ENCODE measurements around the gene GPC6. TPM values are rescaled to one million over a fixed set of nuclear protein-coding genes. Genes with fewer than 3 reads are reported as not detected.

GPC6 gene
- total RNA-seq, 2 experiments from 2014 or later = not detected

DNA sequence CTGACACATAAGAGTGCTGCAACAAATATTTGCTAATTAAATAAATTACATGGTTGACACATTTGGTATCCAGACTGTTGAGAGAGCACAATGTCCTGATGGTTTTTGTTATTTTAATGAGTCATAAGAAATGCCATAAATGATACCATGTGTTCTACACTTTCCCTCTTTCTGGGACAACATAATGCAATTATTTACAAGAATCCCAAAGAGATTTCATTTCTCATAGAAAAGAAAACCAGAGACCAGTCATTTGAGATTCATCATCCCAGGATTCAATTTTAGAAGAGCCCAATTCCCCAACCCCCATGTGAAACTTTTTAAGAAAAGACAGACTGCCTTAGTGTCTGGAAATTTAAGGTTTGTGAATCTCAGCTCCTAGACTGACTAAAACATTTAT is 853.3 kb downstream of the GPC6 start:
- intact Hi-C loops (cut with micrococcal nuclease; ENCODE audit: unreplicated experiment) = no loop called here
- CTCF ChIA-PET (ENCODE audit: unreplicated experiment) = no interaction called here
- no peaks in the 10 kb centered on the region for H3K9me2 ChIP-seq (ENCODE audit: insufficient read depth, low read length)

GRCh38 chr13:94080527-94080926 is 853.9 kb downstream of the GPC6 start:
- ChIA-PET CTCF (ENCODE audit: unreplicated experiment) (no interaction called here), POLR2A (no interaction called here)
- no peaks in the 10 kb centered on the region for H3K36me3 ChIP-seq (ENCODE audit: insufficient read depth, low read length)
- H2AFZ ChIP-seq (ENCODE audit: low read length) = no peak overlapping the region
- no peaks in the 10 kb centered on the region for H3K79me2 ChIP-seq (ENCODE audit: insufficient read depth, low read depth, low read length)
- H3K27ac ChIP-seq (ENCODE audit: low read depth, low read length, poor library complexity, severe bottlenecking) = no peak overlapping the region
- no peaks in the 10 kb centered on the region for H3K9me2 ChIP-seq (ENCODE audit: insufficient read depth, low read length)
- no peak overlapping the region for H3K4me3 ChIP-seq (ENCODE audit: low read depth, low read length, poor library complexity, severe bottlenecking)
- no TSS peak for BruUV-seq (replicated peaks)
- intact Hi-C loops (cut with micrococcal nuclease; ENCODE audit: unreplicated experiment) = no loop called here
- TF ChIP-seq EZH2phosphoT487 (IDR thresholded peaks at IDR 0.05; ENCODE audit: borderline replicate concordance, low read depth, low read length) (no peak), CTCF (conservative IDR thresholded peaks at IDR 0.05; ENCODE audit: low read length) (no peak)
- H3K4me1 ChIP-seq (ENCODE audit: insufficient read depth, low read length, poor library complexity, severe bottlenecking) = no peaks in the 10 kb centered on the region
- DNase-seq (ENCODE audit: low spot score) = no peak
- no peaks in the 10 kb centered on the region for H4K20me1 ChIP-seq (ENCODE audit: insufficient read depth, low read length)
- H3K9me3 ChIP-seq (ENCODE audit: low read length) = no peaks in the 10 kb centered on the region
- H3K4me2 ChIP-seq (ENCODE audit: low read length) = no peak overlapping the region

More for the DNA sequence above, 853.3 kb downstream of the GPC6 start:
- Histone ChIP-seq H3K79me2 (ENCODE audit: insufficient read depth, low read depth, low read length) (no peaks in the 10 kb centered on the region), H3K36me3 (ENCODE audit: insufficient read depth, low read length) (no peaks in the 10 kb centered on the region), H3K4me1 (ENCODE audit: insufficient read depth, low read length, poor library complexity, severe bottlenecking) (no peaks in the 10 kb centered on the region), H2AFZ (ENCODE audit: low read length) (no peak overlapping the region), H3K9me3 (ENCODE audit: low read length) (no peaks in the 10 kb centered on the region), H3K27ac (ENCODE audit: low read depth, low read length, poor library complexity, severe bottlenecking) (no peak overlapping the region), H4K20me1 (ENCODE audit: insufficient read depth, low read length) (no peaks in the 10 kb centered on the region), H3K4me2 (ENCODE audit: low read length) (no peak overlapping the region), H3K4me3 (ENCODE audit: low read depth, low read length, poor library complexity, severe bottlenecking) (no peak overlapping the region)
- POLR2A ChIA-PET = no interaction called here
- no peak for DNase-seq (ENCODE audit: low spot score)
- no TSS peak for BruUV-seq (replicated peaks)
- no peak for TF ChIP-seq CTCF (conservative IDR thresholded peaks at IDR 0.05; ENCODE audit: low read length)
- no peak for TF ChIP-seq EZH2phosphoT487 (IDR thresholded peaks at IDR 0.05; ENCODE audit: borderline replicate concordance, low read depth, low read length)

- H3K36me3 ChIP-seq (ENCODE audit: insufficient read depth, low read length) = no peaks in the 10 kb centered on the region
- DNase-seq (ENCODE audit: low spot score) = no peak
- H3K4me3 ChIP-seq (ENCODE audit: low read depth, low read length, poor library complexity, severe bottlenecking) = no peak overlapping the region
- H4K20me1 ChIP-seq (ENCODE audit: insufficient read depth, low read length) = no peaks in the 10 kb centered on the region
- H3K9me2 ChIP-seq (ENCODE audit: insufficient read depth, low read length) = no peaks in the 10 kb centered on the region
- intact Hi-C loops (cut with micrococcal nuclease; ENCODE audit: unreplicated experiment) = no loop called here
- ChIA-PET POLR2A (interaction anchor here (0.6 kb wide), 1 partner anchor 28 kb away, joined by 3 read pairs; no protein-coding TSS in a partner anchor), CTCF (ENCODE audit: unreplicated experiment) (no interaction called here)
- no peak overlapping the region for H3K4me2 ChIP-seq (ENCODE audit: low read length)
- H2AFZ ChIP-seq (ENCODE audit: low read length) = no peak overlapping the region
- no peaks in the 10 kb centered on the region for H3K4me1 ChIP-seq (ENCODE audit: insufficient read depth, low read length, poor library complexity, severe bottlenecking)
- TF ChIP-seq EZH2phosphoT487 (IDR thresholded peaks at IDR 0.05; ENCODE audit: borderline replicate concordance, low read depth, low read length) = no peak
- no peak for TF ChIP-seq CTCF (conservative IDR thresholded peaks at IDR 0.05; ENCODE audit: low read length)
- BruUV-seq (replicated peaks) = no TSS peak
- no peak overlapping the region for H3K27ac ChIP-seq (ENCODE audit: low read depth, low read length, poor library complexity, severe bottlenecking)
- no peaks in the 10 kb centered on the region for H3K9me3 ChIP-seq (ENCODE audit: low read length)
- H3K79me2 ChIP-seq (ENCODE audit: insufficient read depth, low read depth, low read length) = no peaks in the 10 kb centered on the region
Observed at GRCh38 chr13:94087100-94087499, 860.5 kb downstream of the GPC6 start.

Measured in OCI-LY7 (cell line).